ENCODE results near the gene C14orf180. TPM values are rescaled to one million over a fixed set of nuclear protein-coding genes. Genes with fewer than 3 reads are reported as not detected.

The C14orf180 gene
- total and polyA plus RNA-seq, 10 of the 15 experiments (the other 5 are each of a cell fraction or from before 2014, with no cell fraction given), result not detected

DNA sequence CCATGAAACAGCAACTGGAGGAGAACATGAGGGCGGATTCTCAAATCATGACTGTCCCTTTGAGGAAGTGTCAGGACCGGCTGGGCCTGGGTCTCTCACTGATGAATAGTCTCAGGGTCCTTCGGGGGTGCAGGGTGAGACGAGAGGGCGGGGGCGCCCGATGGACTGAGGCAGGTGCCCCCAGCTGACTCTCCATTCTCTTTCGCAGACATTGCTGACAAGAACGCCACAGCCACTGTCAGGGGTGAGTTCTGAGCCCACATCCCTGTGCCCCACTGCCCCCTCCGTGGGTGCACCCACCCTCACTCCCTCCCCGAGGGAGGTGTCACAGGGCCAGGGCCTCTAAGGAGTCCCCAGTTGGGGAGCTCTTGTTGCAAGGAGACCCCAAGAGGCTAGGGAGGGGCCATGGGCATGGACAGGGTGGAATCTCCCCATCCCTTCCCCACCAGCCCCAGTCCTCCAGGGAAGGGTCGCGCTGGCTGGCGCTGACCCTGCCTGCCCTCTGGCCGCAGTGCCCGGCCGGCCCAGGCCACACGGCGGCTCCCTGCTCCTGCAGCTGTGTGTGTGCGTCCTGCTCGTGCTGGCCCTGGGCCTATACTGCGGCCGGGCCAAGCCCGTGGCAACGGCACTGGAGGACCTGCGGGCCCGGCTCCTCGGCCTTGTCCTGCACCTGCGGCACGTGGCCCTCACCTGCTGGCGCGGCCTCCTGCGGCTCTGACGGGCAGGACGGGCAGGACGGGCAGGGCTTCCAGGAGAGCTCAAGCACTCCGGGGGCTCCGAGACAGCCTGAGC lies 8.7 kb downstream of the C14orf180 start:
- peaks cover 0 to 2% of the 10 kb centered on the region in 2 experiments; a peak in 1 of 4 replicates for H3K27me3 ChIP-seq (replicated peaks in 1 of 2; ENCODE audit: control insufficient read depth in 2 of 2, insufficient read depth in 2 of 2, low read length in 1 of 2)
- ChIA-PET CTCF (no interaction called here), SMC1A (ENCODE audit: uncharacterized antibody, unreplicated experiment) (no interaction called here), RAD21 (ENCODE audit: unreplicated experiment) (no interaction called here), POLR2A (no interaction called here)
- H3K36me3 ChIP-seq (ENCODE audit: control insufficient read depth in 2 of 2, insufficient read depth in 2 of 2, low read length in 1 of 2), result no peaks in the 10 kb centered on the region
- no TSS peak for BruUV-seq (replicated peaks)
- H3K79me2 ChIP-seq (ENCODE audit: control insufficient read depth, insufficient read depth, low read length), result no peaks in the 10 kb centered on the region
- DNase-seq (ENCODE audit: low read depth, low spot score) (no peak), FAIRE-seq (no peak), ATAC-seq (no peak)
- no peaks in the 10 kb centered on the region for H4K20me1 ChIP-seq (ENCODE audit: control insufficient read depth, insufficient read depth)
- no peak overlapping the region for H2AFZ ChIP-seq (ENCODE audit: control insufficient read depth, low read depth, low read length)
- H3K9ac ChIP-seq (ENCODE audit: control insufficient read depth, insufficient read depth, low read length), result no peak overlapping the region
- H3K4me1 ChIP-seq (ENCODE audit: control insufficient read depth, insufficient read depth, low read length), result no peaks in the 10 kb centered on the region
- 61% methylated on average over 33 of the region's 38 CpGs for WGBS (ENCODE audit: insufficient coverage, insufficient replicate concordance, low lambda C conversion rate, missing lambda C conversion rate)
- no peak overlapping the region for H3K4me3 ChIP-seq
- no peak overlapping the region for H3K4me2 ChIP-seq (ENCODE audit: control insufficient read depth, insufficient read depth)
- no peaks in the 10 kb centered on the region for H3K9me3 ChIP-seq (replicated peaks; ENCODE audit: control insufficient read depth, insufficient read depth, low read length)
- H3K27ac ChIP-seq (ENCODE audit: control insufficient read depth, insufficient read depth), result no peak overlapping the region
- intact Hi-C loops (cut with micrococcal nuclease; ENCODE audit: unreplicated experiment), result no loop called here
- in situ Hi-C loops (cut with MboI), result no loop called here
- no peak for TF ChIP-seq TCF3 (IDR thresholded peaks at IDR 0.05; ENCODE audit: borderline replicate concordance, insufficient read depth, low read depth, low read length)
- no peak for TF ChIP-seq CBX3 (IDR thresholded peaks at IDR 0.05; ENCODE audit: borderline replicate concordance, low read depth)
- TF ChIP-seq YY1 (IDR thresholded peaks at IDR 0.05; ENCODE audit: low read depth, low read length), result no peak
- TF ChIP-seq, protein P1, sequence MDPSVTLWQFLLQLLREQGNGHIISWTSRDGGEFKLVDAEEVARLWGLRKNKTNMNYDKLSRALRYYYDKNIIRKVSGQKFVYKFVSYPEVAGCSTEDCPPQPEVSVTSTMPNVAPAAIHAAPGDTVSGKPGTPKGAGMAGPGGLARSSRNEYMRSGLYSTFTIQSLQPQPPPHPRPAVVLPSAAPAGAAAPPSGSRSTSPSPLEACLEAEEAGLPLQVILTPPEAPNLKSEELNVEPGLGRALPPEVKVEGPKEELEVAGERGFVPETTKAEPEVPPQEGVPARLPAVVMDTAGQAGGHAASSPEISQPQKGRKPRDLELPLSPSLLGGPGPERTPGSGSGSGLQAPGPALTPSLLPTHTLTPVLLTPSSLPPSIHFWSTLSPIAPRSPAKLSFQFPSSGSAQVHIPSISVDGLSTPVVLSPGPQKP (IDR thresholded peaks at IDR 0.05; ENCODE audit: low read depth, low read length), result no peak
- no peak for TF ChIP-seq ZNF274 (IDR thresholded peaks at IDR 0.05; ENCODE audit: insufficient read depth, insufficient read length)
- no peak for TF ChIP-seq TCF7 (IDR thresholded peaks at IDR 0.05; ENCODE audit: borderline replicate concordance)
- TF ChIP-seq SIN3A (IDR thresholded peaks at IDR 0.05; ENCODE audit: low read depth, low read length), result no peak
- no peak for TF ChIP-seq ESRRA (IDR thresholded peaks at IDR 0.05; ENCODE audit: low read length)
- no peak for TF ChIP-seq KLF5 (IDR thresholded peaks at IDR 0.05; ENCODE audit: partially characterized antibody)
- TF ChIP-seq GATAD2B (conservative IDR thresholded peaks at IDR 0.05; ENCODE audit: low read depth), result no peak
- TF ChIP-seq DPF2 (IDR thresholded peaks at IDR 0.05), result no peak
- TF ChIP-seq ZZZ3 (IDR thresholded peaks at IDR 0.05; ENCODE audit: control insufficient read depth, insufficient read length, low read depth), result no peak
- TF ChIP-seq MXI1 (IDR thresholded peaks at IDR 0.05; ENCODE audit: low read depth, low read length), result no peak
- no peak for TF ChIP-seq RCOR1 (conservative IDR thresholded peaks at IDR 0.05; ENCODE audit: low read depth, low read length)
- TF ChIP-seq CHD1 (IDR thresholded peaks at IDR 0.05; ENCODE audit: low read depth, low read length), result no peak
- no peak for TF ChIP-seq PRDM15 (CRISPR knock-in tag; IDR thresholded peaks at IDR 0.05)
- TF ChIP-seq CEBPZ (IDR thresholded peaks at IDR 0.05; ENCODE audit: low read depth, low read length), result no peak

Measured in GM12878 (cell line).